ENCODE data around the gene CA12.

DNA sequence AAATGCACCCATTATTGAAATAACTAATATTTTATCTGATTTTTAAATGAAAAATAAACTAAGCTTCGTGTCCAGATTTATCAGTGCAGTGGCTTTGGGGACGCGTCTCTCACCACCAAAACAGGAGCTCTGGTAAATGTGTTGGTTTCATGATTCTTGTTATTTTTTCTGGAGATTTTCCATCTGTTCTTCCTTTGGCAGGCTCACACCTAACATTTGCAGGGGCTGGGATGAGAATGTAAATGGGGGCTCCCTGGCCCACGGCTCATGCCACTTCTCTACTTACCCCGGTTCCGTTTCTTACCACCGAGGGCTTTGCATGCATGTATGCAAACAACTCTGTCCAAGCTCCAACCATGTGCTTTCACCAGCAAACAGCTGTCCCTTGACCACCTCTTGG is 30.9 kb upstream of the CA12 start:
- no peak for TF ChIP-seq EZH2 (IDR thresholded peaks at IDR 0.05; ENCODE audit: borderline replicate concordance, insufficient read depth, low read depth, low read length, poor library complexity, severe bottlenecking)
- TF ChIP-seq, protein P1, sequence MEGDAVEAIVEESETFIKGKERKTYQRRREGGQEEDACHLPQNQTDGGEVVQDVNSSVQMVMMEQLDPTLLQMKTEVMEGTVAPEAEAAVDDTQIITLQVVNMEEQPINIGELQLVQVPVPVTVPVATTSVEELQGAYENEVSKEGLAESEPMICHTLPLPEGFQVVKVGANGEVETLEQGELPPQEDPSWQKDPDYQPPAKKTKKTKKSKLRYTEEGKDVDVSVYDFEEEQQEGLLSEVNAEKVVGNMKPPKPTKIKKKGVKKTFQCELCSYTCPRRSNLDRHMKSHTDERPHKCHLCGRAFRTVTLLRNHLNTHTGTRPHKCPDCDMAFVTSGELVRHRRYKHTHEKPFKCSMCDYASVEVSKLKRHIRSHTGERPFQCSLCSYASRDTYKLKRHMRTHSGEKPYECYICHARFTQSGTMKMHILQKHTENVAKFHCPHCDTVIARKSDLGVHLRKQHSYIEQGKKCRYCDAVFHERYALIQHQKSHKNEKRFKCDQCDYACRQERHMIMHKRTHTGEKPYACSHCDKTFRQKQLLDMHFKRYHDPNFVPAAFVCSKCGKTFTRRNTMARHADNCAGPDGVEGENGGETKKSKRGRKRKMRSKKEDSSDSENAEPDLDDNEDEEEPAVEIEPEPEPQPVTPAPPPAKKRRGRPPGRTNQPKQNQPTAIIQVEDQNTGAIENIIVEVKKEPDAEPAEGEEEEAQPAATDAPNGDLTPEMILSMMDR (IDR thresholded peaks at IDR 0.05): no peak
